GM18870 (cell line): ENCODE measurements around the gene HOXA5.
A peak's percentile ranks its signal among the peaks of the same experiment; 100 is the strongest.

Source experiments
- ATAC-seq: cut with Tn5 transposase; IDR thresholded peaks from one replicate; pipeline ENCODE4 v1.9.1; 2021; ENCODE audit warnings: moderate library complexity; ENCODE audit not compliant: unreplicated experiment

The HOXA5 gene

GRCh38 chr7:27097686-27098577 is 45.5 kb downstream of the HOXA5 start:
- no peak for ATAC-seq

- no peak for ATAC-seq
Observed at GRCh38 chr7:27096768-27097514, 46.5 kb downstream of the HOXA5 start.

- ATAC-seq = peak; percentile 84
Observed at GRCh38 chr7:27095897-27096767, 47.3 kb downstream of the HOXA5 start, which contains the start of gene HOXA1. Gene HOXA1, minus strand, starts transcription at chr7:27096000. Its CDS starts 88 bp downstream, at chr7:27095912.

GRCh38 chr7:27095050-27095896 is 48.2 kb downstream of the HOXA5 start:
- no peak for ATAC-seq

- ATAC-seq = no peak
Observed at GRCh38 chr7:27094304-27095049, 49.0 kb downstream of the HOXA5 start.

- ATAC-seq = no peak
Observed at GRCh38 chr7:27093184-27093895, 50.1 kb downstream of the HOXA5 start.

- no peak for ATAC-seq
Observed at GRCh38 chr7:27092819-27093110, 50.7 kb downstream of the HOXA5 start.

GRCh38 chr7:27091941-27092818 is 51.3 kb downstream of the HOXA5 start:
- no peak for ATAC-seq

- ATAC-seq = no peak
Observed at GRCh38 chr7:27091105-27091504, 52.4 kb downstream of the HOXA5 start.
